Measurements from ENCODE around the gene OR1S2.

Gene OR1S2

DNA sequence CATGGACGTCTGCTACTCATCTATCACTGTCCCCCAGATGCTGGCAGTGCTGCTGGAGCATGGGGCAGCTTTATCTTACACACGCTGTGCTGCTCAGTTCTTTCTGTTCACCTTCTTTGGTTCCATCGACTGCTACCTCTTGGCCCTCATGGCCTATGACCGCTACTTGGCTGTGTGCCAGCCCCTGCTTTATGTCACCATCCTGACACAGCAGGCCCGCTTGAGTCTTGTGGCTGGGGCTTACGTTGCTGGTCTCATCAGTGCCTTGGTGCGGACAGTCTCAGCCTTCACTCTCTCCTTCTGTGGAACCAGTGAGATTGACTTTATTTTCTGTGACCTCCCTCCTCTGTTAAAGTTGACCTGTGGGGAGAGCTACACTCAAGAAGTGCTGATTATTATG lies 24.3 kb downstream of the OR1S2 start:
- H3K9me3 ChIP-seq (replicated peaks; ENCODE audit: low read length) = no peaks in the 10 kb centered on the region
- H3K4me1 ChIP-seq (ENCODE audit: control insufficient read depth, insufficient read depth, low read length) = no peaks in the 10 kb centered on the region
- no peak overlapping the region for H3K9ac ChIP-seq (ENCODE audit: low read depth, low read length)
- peaks cover 4% of the 10 kb centered on the region for H3K27me3 ChIP-seq (ENCODE audit: control insufficient read depth, insufficient read depth, low read length)
- no peak overlapping the region for H3K4me2 ChIP-seq (ENCODE audit: low read length)
- no peaks in the 10 kb centered on the region for H3K36me3 ChIP-seq (ENCODE audit: insufficient read depth, low read length)
- no peak overlapping the region for H3K4me3 ChIP-seq (ENCODE audit: low read length)

DNA sequence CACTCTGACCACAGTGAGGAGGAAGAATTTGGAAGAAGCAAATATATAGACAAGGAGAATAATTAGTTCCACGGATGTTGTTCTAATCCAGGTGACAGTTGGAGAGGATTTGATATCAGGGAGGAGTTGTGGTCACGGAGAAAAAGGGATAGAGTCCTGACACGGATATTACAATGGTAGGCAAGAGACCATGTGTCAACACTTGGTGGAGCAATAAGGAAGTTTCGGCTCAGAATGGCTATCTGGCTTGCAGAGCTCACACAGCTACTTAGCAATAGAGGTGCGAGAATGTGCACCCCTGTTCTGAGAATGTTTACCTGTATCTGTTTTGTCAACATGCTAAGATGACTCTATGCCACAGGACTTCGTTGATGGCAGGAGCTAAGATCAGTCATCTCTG lies 25.5 kb downstream of the OR1S2 start:
- H3K9ac ChIP-seq (ENCODE audit: low read depth, low read length) = no peak overlapping the region
- H3K27me3 ChIP-seq (ENCODE audit: control insufficient read depth, insufficient read depth, low read length) = peaks cover 4% of the 10 kb centered on the region
- no peaks in the 10 kb centered on the region for H3K36me3 ChIP-seq (ENCODE audit: insufficient read depth, low read length)
- H3K4me3 ChIP-seq (ENCODE audit: low read length) = no peak overlapping the region
- no peaks in the 10 kb centered on the region for H3K9me3 ChIP-seq (replicated peaks; ENCODE audit: low read length)
- H3K4me1 ChIP-seq (ENCODE audit: control insufficient read depth, insufficient read depth, low read length) = no peaks in the 10 kb centered on the region
- no peak overlapping the region for H3K4me2 ChIP-seq (ENCODE audit: low read length)

DNA sequence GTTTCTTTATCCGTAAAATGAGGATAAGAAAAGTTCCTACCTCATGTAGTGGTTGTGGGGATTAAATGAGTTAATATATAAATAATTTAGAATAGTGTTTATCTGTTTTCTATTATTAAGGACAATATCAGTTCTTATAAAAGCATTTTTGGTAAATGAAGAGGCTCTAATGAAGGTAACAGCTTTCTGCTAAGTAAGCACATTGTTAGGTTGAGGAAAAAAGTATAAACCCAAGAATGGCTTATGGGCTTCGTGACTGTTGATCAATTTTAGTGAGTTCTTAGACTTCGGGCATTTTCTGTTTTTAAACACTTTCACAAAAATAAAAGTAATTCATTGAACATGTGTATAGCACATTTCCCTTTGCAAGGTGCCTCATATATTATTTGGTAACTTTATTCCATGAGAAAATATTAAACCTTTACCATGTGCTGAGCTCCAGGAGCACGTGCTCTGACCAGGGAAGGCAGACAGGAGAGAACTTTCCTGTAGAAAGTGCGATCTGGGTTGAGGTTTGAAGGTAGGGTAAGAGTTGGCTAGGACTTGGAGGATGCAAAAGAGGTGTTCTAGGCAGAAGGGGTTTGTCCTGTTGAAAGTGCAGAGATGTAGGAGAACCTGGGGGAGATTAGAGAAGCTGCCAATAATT lies 26.4 kb downstream of the OR1S2 start:
- Histone ChIP-seq H3K9ac (ENCODE audit: low read depth, low read length) (no peak overlapping the region), H3K9me3 (replicated peaks; ENCODE audit: low read length) (no peaks in the 10 kb centered on the region), H3K4me1 (ENCODE audit: control insufficient read depth, insufficient read depth, low read length) (no peaks in the 10 kb centered on the region), H3K36me3 (ENCODE audit: insufficient read depth, low read length) (no peaks in the 10 kb centered on the region), H3K27me3 (ENCODE audit: control insufficient read depth, insufficient read depth, low read length) (peaks cover 4% of the 10 kb centered on the region), H3K4me2 (ENCODE audit: low read length) (no peak overlapping the region), H3K4me3 (ENCODE audit: low read length) (no peak overlapping the region)

DNA sequence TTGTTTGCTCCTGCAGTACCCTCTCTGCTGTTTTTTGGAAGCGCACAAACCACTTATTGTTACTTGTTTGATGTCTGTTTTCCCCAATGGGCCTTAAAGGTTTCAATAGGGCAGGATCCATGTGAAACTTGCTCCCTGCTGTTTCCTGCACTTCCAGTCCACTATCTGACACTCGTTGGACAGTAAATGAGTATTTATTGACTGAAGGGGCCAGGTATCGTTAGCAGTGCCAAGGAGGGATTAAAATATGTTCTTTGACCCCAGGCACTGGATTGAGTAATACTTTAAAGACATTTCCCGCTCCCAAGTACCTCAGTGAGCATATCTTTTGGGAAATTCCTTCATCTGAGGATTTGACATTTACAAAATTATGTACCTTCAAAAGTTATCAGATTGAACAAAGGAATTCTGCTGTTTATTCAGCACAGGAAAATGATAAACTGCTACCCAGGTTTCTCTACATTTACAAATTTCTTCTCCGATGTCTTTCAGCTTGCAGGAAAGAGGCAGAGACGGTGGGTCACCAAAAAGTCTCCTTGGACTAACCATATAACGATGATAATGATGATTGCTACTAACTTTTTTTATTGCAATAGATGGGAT lies 38.3 kb downstream of the OR1S2 start:
- Histone ChIP-seq H3K4me2 (ENCODE audit: low read length) (no peak overlapping the region), H3K27me3 (ENCODE audit: control insufficient read depth, insufficient read depth, low read length) (peaks cover 6% of the 10 kb centered on the region), H3K4me1 (ENCODE audit: control insufficient read depth, insufficient read depth, low read length) (no peaks in the 10 kb centered on the region), H3K9ac (ENCODE audit: low read depth, low read length) (no peak overlapping the region), H3K9me3 (replicated peaks; ENCODE audit: low read length) (no peaks in the 10 kb centered on the region), H3K4me3 (ENCODE audit: low read length) (no peak overlapping the region), H3K36me3 (ENCODE audit: insufficient read depth, low read length) (no peaks in the 10 kb centered on the region)

DNA sequence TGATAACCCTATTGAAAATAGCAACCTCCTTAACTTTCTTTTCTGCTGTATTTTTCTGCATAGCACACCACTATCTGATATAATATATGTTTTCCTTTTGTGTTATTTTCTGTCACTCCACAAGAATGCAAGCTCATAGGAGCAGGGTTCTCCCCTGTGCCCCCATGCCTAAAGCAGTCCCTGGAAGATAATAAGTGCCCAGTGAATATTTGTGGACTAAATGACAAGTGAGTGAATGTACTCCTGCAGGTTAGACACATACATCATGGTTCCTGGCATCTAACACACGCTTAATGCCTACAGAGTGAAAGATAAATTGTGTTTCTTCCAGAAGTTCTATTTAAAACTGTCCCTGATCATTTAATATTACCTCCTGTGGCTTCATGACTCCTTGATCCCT lies 39.0 kb downstream of the OR1S2 start:
- no peaks in the 10 kb centered on the region for H3K9me3 ChIP-seq (replicated peaks; ENCODE audit: low read length)
- no peaks in the 10 kb centered on the region for H3K36me3 ChIP-seq (ENCODE audit: insufficient read depth, low read length)
- H3K4me1 ChIP-seq (ENCODE audit: control insufficient read depth, insufficient read depth, low read length) = no peaks in the 10 kb centered on the region
- no peak overlapping the region for H3K9ac ChIP-seq (ENCODE audit: low read depth, low read length)
- no peak overlapping the region for H3K4me2 ChIP-seq (ENCODE audit: low read length)
- no peak overlapping the region for H3K4me3 ChIP-seq (ENCODE audit: low read length)
- peaks cover 6% of the 10 kb centered on the region for H3K27me3 ChIP-seq (ENCODE audit: control insufficient read depth, insufficient read depth, low read length)

DNA sequence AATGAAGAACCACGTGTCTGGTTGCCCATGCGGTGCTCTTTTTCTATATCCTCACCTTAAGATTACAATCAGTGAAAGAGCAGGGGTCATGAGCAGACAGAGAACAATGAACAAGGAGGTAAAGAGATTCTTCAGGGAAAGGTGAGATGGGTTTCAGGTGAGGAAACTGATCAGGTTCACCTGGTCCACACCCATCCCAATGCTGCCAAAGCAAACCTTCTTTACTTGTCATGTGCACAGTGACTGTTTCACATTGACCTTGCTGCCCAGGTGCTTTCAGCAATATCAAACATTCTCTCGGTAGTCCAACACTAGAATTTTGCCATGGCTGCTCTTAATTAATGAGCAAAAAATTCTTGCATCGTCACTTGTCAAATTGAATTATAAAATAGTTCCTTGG lies 39.6 kb downstream of the OR1S2 start:
- Histone ChIP-seq H3K4me2 (ENCODE audit: low read length) (no peak overlapping the region), H3K27me3 (ENCODE audit: control insufficient read depth, insufficient read depth, low read length) (peaks cover 6% of the 10 kb centered on the region), H3K4me1 (ENCODE audit: control insufficient read depth, insufficient read depth, low read length) (no peaks in the 10 kb centered on the region), H3K9me3 (replicated peaks; ENCODE audit: low read length) (no peaks in the 10 kb centered on the region), H3K4me3 (ENCODE audit: low read length) (no peak overlapping the region), H3K9ac (ENCODE audit: low read depth, low read length) (no peak overlapping the region), H3K36me3 (ENCODE audit: insufficient read depth, low read length) (no peaks in the 10 kb centered on the region)

All from skeletal muscle satellite cell (primary cell).